Measurements from ENCODE around the gene NT5M.

DNA sequence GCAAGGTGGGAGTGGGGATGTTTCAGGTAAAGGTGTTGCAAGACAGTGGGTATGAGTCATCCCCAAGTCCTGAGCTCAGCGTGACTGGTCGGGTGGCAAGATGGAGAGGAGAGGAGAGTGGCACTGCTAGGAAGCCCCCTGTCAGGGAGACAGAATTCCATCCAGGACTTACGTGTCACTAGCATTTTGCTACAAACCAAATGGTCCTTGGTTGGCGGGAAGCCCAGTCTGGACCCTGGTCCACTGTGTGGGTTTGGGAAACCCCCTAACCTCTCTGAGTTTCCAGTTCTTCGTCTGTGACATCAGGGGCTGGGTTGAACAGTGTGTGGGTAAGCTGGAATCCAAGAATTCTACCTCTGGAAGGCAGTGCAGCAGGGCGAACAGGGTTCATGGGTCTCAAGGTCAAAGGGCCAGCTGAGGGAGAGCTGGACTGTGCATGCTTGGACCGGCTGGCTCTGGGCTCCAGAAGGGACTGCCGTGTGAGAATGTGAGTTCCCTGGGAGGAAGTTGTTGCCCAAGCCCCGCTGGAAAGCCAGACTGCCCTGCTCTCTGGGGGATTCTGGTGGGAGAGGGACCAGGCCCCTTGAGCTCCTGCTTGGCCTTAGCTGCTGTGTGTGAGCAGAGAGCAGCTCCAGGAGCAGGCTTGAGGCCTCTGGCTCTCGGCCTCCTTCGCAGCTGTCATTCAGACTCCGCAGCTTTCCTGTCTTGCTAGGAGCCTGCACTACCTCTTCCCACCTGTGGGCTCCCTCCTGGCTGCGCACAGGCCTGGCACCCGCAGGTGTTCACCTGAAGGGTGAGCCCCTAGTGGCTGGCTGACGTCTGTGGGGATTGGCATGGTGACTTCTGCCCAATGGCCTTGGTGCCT, 84.6 kb downstream of the NT5M start:
- TF ChIP-seq, protein P1, sequence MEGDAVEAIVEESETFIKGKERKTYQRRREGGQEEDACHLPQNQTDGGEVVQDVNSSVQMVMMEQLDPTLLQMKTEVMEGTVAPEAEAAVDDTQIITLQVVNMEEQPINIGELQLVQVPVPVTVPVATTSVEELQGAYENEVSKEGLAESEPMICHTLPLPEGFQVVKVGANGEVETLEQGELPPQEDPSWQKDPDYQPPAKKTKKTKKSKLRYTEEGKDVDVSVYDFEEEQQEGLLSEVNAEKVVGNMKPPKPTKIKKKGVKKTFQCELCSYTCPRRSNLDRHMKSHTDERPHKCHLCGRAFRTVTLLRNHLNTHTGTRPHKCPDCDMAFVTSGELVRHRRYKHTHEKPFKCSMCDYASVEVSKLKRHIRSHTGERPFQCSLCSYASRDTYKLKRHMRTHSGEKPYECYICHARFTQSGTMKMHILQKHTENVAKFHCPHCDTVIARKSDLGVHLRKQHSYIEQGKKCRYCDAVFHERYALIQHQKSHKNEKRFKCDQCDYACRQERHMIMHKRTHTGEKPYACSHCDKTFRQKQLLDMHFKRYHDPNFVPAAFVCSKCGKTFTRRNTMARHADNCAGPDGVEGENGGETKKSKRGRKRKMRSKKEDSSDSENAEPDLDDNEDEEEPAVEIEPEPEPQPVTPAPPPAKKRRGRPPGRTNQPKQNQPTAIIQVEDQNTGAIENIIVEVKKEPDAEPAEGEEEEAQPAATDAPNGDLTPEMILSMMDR (IDR thresholded peaks at IDR 0.05): no peak
- TF ChIP-seq POLR2AphosphoS5 (IDR thresholded peaks at IDR 0.05; ENCODE audit: insufficient read depth in 1 of 2, low read depth in 1 of 2): no peak
